GM18498 (cell line): Measurements from ENCODE around the gene RSPH6A.
A peak's percentile ranks its signal among the peaks of the same experiment; 100 is the strongest.

Experiments used
- ATAC-seq: cut with Tn5 transposase; IDR thresholded peaks from one replicate; pipeline ENCODE4 v1.9.1; 2021; ENCODE audit warnings: mild to moderate bottlenecking, moderate library complexity; ENCODE audit not compliant: unreplicated experiment

Gene RSPH6A

DNA sequence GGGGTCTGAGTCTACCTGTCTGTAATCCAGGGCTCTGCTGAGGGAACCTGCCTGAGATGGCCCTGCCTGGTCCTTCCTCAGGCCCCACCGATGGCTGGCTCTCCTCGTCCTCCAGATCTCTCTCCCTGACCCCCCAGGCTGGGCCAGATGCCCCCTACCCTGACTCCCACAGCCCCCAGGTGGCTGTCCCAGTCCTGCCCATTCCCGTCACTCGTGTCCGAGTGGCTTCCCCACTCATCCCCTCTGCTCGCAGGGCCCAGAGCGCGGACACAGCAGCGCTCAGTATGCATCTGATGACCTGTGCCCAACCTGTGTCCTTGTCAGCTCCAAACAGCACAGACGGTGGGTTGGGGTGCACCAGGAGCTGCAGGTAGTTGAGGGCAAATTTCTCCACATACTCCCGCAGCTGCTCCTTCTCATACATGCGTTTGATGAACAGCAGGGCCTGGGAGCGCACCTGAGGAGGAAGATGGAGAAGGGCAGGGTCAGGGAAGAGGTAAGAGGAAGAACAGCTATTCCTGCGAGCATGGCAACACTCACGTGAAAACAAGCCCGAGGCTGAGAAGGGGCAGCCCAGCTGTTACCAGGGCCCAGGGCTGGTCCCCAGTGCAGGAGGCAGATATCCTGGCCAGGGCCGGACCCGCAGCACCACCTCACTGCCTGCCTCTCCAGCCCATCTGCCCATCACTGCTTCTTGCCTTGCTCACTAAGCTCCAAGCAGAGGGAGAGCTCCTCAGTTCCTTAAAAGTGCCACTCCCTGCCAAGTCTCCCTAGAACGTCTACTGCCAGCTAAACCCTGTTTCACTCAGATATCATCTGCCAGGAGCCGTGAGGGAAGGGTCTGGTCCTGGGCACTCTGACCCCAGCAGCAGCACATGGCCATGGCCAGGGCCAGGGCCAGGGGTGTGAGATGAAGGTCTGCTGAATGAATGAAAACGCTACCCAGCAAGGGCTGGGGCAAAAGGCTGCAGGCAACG, 11.1 kb upstream of the RSPH6A start:
- no peak for ATAC-seq

- ATAC-seq: no peak
Observed at GRCh38 chr19:45825263-45825605, 10.1 kb upstream of the RSPH6A start.

DNA sequence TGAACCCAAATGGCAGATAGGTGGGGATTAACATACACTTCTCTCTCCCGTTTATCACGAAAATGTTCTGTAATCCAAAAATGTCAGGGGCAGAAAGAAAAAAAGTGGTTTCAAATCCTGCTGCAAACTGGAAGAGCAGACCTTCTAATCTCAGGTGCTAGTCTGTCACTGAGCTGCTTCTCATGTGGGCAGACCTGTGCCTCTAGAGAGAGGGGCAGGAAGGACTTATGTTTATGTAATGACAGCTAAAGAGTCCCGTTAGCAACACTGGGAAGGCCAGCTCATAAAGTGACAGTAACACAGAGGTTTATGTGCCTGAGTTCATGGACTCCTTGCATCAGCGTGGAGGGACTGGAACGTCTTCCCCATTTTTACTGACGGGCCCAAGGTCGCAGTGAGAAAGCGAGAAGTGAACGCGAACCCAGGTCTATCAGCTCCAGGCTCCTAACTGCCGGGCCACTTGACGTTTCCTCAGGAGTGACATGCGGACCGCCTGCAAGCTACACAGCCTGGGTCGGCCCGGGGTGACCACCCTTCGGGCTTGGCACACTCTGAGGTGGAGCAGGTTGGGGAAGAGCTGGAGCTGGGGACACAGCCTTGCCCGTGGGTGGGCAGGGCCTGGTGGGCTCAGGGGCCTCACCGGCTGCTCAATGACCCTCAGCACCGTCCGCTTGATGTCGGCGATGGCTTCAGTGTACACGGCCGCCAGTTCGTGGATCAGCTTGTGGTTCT, 9.6 kb upstream of the RSPH6A start:
- ATAC-seq: no peak

DNA sequence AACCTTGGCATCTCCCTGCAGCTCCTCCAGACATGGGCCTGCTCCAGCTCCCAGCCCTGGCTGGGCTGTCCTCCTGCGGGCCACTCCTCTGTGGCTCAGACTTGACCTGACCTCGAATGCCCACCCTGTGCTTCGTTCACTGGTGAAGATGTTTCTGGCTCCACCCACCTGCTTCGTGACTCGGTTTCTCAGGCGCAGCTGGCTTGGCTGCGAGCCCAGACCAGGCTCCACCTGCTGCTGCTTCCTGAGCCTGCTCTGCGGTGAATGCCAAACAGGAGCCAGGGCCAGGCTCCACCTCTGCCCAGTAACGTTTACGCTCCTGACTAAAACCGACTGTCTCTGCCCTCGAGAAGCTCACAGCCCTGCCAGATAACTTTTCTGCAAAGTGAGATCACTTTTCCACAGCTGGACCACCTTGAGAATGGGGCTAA, 8.9 kb upstream of the RSPH6A start:
- no peak for ATAC-seq

DNA sequence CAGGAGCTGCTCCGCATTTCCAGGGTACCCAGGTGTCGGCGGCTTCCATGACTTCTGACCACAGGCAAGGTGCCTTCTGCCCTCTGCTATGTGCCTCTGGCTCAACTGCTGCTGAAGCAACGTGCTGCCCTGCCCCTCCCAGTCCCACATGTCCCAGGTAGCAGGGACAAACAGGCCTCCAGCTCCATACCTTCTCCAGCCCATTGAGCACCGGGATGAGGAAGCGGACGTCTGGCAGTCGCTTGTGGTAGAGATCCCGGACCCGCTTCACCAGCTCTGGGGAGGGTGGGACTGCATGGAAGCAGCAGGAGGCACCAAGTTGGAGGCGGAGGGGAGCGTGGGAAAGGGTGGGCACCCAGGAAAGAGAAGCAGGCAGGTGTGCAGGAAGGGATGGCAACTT, 8.1 kb upstream of the RSPH6A start:
- ATAC-seq: no peak

DNA sequence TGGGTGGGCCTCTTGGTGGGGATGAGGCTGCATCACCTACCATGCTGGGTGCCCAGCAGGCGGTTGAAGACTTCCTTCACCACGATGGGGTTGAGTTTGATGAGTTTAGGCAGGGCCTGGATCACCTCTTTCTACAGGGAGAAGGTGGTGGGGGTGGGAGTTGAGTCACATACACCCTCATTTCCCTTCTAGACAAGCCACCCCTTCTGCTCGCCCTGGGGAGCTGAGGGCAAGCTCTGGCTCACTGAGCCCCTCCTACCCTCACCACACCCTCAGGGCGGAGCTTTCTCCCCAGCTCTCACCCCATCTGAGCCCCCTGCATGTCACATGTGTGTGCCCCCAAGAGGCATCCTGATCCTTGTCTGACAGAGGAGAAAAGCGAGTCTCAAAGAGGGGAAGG, 7.6 kb upstream of the RSPH6A start:
- ATAC-seq: no peak

DNA sequence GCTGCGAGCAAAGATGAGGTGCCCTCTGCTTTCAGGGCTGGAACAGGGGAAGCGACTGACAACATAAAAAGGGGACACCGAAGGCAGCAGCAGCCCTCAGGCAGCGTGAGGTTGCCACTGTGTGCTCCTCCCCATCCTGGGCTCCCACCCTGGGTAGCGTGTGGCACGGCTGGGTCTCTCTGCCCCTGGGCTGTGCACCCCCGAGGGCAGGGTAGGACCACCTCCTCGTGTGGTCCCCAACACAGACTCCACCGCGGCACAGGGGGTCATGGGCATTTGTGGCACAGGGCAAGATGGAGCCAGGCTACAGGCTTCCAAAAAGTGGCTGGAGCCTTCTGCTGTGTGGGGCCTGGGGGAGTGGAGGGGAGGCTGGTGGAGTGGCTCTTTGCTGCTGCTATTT, 6.5 kb upstream of the RSPH6A start:
- no peak for ATAC-seq

GRCh38 chr19:45821103-45821521, 6.0 kb upstream of the RSPH6A start:
- ATAC-seq: no peak

GRCh38 chr19:45820413-45821102, 5.5 kb upstream of the RSPH6A start:
- ATAC-seq: no peak

DNA sequence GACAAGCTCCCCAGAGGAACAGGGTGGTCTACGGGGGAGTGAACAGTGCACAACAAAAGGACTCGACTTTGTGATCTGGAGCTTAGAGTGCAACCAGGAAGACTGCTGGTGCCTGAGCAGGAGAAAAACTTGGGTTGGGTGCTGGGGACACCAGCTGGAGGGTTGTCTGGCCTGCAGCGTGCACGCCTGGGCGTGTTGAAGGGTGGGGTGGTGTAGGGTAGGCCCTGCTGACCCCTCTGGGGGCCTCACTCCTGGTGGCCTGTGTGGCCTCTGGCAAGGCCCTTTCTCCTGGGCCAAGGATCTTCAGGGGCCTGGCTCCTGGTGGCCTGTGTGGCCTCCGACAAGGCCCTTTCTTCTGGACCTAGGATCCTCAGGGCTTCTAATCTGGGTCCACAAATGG, 4.7 kb upstream of the RSPH6A start:
- ATAC-seq: no peak

- no peak for ATAC-seq
Observed at GRCh38 chr19:45817725-45818301, 2.7 kb upstream of the RSPH6A start.

DNA sequence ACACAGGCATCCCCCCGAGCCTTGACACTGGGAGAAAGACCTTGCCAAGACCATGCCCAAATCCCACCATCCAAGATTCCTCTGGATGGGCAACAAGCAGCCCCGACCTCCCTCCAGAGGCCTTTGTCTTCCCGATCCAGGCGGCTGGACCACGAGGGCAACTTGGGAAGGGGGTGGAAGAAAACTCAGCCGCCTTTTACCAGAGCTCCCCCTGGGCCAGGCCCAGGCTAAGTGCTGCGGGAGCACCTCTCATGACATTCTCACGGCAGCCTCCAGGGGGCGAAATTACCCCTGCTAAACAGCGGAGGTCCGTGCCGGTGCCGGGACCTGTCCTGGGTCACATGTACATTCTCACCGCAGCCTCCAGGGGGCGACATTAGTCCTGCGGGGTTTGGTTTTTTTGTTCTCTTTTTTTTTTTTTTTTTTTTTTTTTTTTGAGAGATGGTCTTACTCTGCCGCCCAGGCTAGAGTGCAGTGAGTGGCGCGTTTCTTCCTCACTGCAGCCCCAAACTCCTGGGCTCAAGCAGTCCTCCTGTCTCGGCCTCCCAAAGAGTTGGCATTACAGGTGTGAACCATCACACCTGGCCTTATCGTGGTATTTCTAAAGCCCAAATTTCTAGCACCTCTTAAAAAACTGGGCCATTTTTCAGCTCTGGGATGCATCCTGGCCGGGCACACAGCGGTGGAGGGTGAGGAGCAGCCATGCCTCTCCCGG, 2.1 kb upstream of the RSPH6A start:
- peak; percentile 82 for ATAC-seq

GRCh38 chr19:45816236-45817009, 1.3 kb upstream of the RSPH6A start:
- ATAC-seq: no peak

- no peak for ATAC-seq
Observed at GRCh38 chr19:45815481-45816216, 541 bp upstream of the RSPH6A start.

- no peak for ATAC-seq
Observed at GRCh38 chr19:45814166-45814780, 835 bp downstream of the RSPH6A start.

- no peak for ATAC-seq
Observed at GRCh38 chr19:45812297-45812696, 2.8 kb downstream of the RSPH6A start.

DNA sequence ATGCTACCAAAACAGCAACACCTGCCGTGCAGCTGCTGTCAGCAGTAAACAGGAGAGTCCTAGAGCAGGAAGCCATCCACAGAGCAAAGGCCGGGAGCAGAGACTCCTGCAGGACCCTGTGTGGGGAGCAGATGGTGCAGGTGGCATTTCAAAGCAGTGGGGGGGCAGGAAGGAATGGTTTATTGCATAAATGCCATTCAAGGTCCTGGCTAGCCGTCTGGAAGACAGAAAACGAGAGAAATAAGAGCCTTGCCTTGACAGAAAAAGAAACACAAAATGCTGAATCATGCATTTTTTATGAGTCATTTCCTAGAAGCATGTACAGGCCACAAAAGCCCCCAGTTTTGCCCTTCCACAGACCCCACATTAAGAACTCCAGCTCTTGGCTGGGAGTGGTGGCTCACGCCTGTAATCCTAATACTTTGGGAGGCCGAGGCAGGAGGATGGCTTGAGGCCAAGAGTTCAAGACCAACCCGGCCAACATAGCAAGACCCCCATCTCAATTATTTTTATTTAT, 5.4 kb downstream of the RSPH6A start:
- no peak for ATAC-seq

DNA sequence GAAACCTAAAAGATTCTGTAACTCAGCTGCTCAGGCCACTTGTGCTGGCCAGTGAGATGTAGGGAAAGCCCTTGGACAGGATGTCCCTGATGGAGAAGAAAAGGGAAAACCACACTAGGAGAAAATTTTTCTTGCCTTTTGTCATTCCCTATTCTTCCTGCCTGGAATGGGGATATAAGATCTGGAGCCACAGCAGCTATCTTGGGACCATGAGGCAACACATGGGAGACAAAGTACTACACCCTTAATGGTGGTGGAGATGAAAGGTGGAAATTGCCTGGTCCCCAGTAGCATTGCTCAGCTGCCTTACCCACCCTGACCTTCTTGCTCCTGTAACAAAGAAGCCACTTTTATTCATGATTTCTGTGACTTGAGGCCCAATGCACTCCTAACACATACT, 9.4 kb downstream of the RSPH6A start:
- ATAC-seq: no peak

GRCh38 chr19:45804959-45805230, 10.2 kb downstream of the RSPH6A start:
- no peak for ATAC-seq
